HG03460 (cell line): Measurements from ENCODE around the gene C1QTNF1.

ENCODE experiments used
- ATAC-seq: cut with Tn5 transposase; IDR thresholded peaks from one replicate; pipeline ENCODE4 v1.9.1; 2021; ENCODE audit not compliant: unreplicated experiment

The C1QTNF1 gene

GRCh38 chr17:79039171-79039570 is 15.2 kb downstream of the C1QTNF1 start:
- no peak for ATAC-seq

- ATAC-seq, result no peak
Observed at GRCh38 chr17:79039886-79040285, 15.9 kb downstream of the C1QTNF1 start.

GRCh38 chr17:79041041-79041570 is 17.1 kb downstream of the C1QTNF1 start:
- ATAC-seq, result no peak

GRCh38 chr17:79041723-79042420 is 17.9 kb downstream of the C1QTNF1 start:
- no peak for ATAC-seq

DNA sequence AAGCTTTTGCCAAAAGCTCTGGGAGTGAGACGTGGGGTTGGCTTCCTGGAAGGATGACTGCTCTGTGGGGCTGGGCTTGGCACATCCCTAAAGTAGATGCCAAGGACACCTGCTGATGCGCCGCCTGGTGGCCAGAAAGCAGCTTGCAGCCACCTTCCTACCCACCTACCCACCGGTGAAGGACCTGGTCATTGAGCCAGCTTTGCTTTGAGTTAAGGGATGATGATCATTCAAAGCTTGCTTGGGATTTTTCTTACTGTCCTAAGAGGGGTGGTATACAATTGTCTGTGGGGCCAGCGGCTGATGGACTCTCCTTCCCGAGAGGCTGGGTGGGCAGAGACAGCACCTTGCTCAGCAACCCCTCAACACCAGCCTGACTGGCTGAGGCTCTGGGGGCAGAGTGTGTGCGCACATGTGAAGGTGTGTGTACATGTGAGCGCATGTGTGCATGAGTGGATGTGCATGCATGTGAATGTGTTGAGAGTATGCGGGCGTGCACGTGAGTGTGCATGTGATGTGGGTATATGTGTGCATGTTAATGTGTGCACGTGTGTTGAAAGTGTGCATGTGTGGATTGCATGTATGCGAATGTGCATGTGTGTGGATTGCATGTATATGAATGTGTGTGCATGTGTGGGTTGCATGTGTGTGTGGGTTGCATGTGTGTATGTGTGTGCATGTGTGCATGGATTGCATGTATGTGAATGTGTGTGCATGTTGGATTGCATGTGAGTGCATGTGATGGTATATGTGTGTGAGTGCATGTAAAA is 18.6 kb downstream of the C1QTNF1 start:
- ATAC-seq, result no peak

DNA sequence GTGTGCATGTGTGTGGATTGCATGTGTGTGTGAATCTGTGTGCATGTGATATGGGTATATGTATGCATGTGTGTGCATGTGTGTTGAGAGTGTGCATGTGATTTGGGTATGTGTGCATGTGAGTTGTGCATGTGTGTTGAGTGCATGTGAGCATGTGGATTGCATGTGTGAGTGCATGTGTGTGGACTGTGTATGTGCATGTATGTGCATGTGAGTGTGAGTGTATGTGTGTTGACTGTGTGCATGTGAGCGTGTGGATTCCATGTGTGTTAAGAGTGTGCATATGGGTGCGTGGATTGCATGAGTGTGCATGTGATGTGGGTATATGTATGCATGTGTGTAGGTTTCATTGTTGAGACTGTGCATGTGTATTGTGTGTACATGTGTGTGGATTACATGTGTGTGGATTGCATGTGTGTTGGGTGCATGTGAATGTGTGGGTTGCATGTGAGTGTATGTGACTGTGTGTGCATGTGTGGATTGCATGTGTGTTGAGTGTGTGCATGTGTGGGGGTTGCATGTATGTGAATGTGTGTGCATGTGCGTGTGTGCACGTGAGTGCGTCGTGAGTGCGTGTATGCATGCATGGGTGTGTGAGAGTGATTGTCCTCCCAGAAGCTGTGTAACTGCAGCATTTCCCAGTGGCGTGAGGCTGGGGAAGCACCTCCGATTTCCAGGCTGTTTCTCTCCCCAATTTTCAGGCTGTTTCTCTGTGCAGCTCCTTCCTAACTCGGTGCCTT is 19.4 kb downstream of the C1QTNF1 start:
- no peak for ATAC-seq

- no peak for ATAC-seq
Observed at GRCh38 chr17:79043931-79044320, 20.0 kb downstream of the C1QTNF1 start.

DNA sequence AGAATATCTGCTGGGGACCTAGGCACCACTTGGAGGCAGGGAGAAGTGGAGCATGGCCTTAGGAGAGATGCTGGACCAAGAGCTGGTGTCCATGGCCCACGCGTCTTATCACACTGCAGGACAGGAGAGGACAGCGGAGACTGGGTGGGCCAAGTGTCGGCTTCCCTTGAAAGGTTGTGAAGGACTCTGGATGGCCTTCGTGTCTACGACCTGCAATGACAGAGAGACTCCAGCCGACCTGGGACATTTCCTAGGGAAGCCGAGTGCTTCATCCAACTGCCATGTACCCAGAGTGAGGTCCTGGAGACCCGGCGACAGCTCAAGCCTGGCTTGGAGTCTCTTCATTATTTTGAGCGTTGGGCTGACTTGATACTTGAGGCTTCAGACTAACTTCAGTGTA is 20.5 kb downstream of the C1QTNF1 start:
- ATAC-seq, result no peak

GRCh38 chr17:79045001-79045729 is 21.2 kb downstream of the C1QTNF1 start:
- no peak for ATAC-seq

DNA sequence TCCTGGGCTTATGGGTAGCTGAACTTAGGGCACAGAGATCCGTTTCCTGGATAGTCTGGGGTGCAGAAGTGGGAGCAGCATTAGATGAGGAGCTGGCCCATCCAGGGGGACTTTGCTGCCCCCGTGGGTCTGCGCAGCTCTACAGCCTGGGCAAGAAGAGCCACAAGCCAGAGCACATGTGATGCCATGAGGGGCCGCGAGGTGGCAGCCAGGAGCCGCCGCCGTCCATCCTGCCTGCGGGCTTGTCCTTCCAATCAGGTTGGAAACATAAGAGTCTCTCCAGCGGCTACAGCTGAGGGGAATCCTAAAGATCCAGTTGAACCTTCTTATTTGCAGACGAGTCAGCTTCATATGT is 21.9 kb downstream of the C1QTNF1 start:
- no peak for ATAC-seq

DNA sequence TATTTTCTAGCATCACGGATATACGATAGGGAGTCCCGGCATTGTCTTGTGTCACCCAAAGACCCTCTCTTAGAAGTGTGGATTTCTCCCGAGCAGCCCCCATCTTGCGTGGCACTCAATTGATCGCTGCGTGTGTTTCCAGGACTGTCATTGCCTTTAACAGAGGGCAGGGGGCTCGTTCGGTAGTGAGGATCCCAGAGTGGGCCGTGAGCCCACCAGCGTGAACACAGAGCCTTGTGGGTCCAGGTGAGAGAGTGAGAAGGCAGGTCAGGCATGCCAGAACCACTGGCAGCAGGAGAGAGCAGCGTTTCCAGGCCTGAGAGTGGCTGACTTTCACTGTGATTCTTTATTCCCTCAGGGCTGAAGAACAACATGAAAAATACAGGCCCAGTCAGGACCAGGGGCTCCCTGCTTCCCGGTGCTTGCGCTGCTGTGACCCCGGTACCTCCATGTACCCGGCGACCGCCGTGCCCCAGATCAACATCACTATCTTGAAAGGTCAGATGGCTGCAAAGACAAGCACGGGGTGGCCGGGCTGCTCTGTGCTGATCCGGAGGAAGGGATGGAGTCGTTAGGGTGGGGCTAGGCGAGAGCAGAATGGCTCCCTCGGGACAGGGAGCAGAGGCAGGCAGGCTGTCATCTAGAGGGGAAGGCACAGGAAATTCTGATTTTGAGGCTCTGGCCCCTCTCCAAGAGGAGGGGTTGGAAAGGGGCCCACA is 22.4 kb downstream of the C1QTNF1 start:
- ATAC-seq, result no peak

- no peak for ATAC-seq
Observed at GRCh38 chr17:79046916-79047280, 22.9 kb downstream of the C1QTNF1 start.

DNA sequence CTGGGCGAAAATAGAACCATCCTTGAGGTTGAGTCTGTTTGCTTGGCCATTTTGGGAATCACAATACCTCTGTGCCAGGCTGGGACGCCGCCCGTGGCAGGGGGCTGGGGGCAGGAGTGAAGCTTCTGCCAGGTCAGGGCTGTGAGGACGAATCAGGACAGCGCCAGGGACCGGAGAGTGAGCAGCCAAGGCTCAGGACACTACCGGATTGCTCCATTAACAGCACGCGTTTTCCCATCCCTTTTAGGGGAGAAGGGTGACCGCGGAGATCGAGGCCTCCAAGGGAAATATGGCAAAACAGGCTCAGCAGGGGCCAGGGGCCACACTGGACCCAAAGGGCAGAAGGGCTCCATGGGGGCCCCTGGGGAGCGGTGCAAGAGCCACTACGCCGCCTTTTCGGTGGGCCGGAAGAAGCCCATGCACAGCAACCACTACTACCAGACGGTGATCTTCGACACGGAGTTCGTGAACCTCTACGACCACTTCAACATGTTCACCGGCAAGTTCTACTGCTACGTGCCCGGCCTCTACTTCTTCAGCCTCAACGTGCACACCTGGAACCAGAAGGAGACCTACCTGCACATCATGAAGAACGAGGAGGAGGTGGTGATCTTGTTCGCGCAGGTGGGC is 23.4 kb downstream of the C1QTNF1 start:
- no peak for ATAC-seq

DNA sequence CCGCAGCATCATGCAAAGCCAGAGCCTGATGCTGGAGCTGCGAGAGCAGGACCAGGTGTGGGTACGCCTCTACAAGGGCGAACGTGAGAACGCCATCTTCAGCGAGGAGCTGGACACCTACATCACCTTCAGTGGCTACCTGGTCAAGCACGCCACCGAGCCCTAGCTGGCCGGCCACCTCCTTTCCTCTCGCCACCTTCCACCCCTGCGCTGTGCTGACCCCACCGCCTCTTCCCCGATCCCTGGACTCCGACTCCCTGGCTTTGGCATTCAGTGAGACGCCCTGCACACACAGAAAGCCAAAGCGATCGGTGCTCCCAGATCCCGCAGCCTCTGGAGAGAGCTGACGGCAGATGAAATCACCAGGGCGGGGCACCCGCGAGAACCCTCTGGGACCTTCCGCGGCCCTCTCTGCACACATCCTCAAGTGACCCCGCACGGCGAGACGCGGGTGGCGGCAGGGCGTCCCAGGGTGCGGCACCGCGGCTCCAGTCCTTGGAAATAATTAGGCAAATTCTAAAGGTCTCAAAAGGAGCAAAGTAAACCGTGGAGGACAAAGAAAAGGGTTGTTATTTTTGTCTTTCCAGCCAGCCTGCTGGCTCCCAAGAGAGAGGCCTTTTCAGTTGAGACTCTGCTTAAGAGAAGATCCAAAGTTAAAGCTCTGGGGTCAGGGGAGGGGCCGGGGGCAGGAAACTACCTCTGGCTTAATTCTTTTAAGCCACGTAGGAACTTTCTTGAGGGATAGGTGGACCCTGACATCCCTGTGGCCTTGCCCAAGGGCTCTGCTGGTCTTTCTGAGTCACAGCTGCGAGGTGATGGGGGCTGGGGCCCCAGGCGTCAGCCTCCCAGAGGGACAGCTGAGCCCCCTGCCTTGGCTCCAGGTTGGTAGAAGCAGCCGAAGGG is 24.2 kb downstream of the C1QTNF1 start:
- ATAC-seq, result no peak

DNA sequence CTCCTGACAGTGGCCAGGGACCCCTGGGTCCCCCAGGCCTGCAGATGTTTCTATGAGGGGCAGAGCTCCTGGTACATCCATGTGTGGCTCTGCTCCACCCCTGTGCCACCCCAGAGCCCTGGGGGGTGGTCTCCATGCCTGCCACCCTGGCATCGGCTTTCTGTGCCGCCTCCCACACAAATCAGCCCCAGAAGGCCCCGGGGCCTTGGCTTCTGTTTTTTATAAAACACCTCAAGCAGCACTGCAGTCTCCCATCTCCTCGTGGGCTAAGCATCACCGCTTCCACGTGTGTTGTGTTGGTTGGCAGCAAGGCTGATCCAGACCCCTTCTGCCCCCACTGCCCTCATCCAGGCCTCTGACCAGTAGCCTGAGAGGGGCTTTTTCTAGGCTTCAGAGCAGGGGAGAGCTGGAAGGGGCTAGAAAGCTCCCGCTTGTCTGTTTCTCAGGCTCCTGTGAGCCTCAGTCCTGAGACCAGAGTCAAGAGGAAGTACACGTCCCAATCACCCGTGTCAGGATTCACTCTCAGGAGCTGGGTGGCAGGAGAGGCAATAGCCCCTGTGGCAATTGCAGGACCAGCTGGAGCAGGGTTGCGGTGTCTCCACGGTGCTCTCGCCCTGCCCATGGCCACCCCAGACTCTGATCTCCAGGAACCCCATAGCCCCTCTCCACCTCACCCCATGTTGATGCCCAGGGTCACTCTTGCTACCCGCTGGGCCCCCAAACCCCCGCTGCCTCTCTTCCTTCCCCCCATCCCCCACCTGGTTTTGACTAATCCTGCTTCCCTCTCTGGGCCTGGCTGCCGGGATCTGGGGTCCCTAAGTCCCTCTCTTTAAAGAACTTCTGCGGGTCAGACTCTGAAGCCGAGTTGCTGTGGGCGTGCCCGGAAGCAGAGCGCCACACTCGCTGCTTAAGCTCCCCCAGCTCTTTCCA is 25.1 kb downstream of the C1QTNF1 start:
- ATAC-seq, result no peak

DNA sequence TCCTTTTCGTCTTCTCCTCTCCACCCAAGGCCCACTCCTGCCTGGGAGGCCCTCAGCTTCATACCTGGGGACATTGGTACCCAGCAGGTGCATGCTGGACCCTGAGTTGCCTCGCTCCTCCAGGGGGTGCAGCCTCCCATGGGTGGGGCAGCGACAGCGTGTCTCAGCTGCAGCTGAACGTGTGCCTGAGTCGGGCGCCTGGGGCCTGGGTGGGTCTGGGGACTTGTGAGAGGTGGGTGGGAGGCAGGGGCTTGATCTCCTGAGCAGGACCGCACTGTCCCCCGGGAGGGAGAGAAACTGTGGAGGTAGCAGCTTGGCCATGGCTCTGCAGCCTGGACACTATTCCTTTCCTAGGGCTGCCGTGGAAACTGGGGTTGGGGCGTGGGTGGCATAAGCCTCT is 25.9 kb downstream of the C1QTNF1 start:
- no peak for ATAC-seq

GRCh38 chr17:79050551-79050950 is 26.6 kb downstream of the C1QTNF1 start:
- ATAC-seq, result no peak

DNA sequence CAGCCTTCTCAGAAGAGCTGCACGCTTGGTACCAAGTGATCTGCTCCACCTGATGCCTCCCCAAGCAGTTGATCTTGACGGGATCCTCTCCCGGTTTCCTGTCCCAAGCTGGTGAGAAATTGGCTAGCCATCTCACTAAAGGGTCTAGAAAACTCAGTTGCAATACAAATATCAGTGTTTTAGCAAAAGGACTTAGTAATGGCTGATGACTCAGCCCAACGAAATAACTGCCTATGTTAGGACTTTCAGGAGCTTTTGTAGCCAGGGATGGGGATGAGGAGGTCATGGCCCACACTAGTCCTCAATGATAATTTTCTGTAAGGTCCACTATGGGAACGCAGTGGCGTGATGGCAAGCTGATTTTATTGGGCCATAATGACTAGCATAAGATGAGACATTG is 27.3 kb downstream of the C1QTNF1 start:
- ATAC-seq, result no peak
